MM.1S (cell line): ENCODE results near the gene FCN3.
A peak's percentile ranks its signal among the peaks of the same experiment; 100 is the strongest.

Experiments used
- DNase-seq: peaks from one replicate; pipeline ENCODE4 v3.0.0-alpha.2; 2015
- H2AFZ ChIP-seq: fragments of 300-600 bp; sonication (generic); 2 replicates; pipeline ENCODE4 v1.6.0; 2016; ENCODE audit warnings: antibody characterized with exemption, low read length
- H3F3A ChIP-seq: fragments of 300-600 bp; sonication (generic); 2 replicates; pipeline ENCODE4 v1.6.1; 2016; ENCODE audit warnings: mild to moderate bottlenecking, antibody characterized with exemption, low read length, moderate library complexity, mixed read lengths; ENCODE audit not compliant: insufficient read depth
- H3K27ac ChIP-seq: fragments of 300-600 bp; sonication (generic); 2 replicates; pipeline ENCODE4 v1.5.1; 2016; ENCODE audit warnings: mild to moderate bottlenecking, low read length
- H3K27me3 ChIP-seq: fragments of 300-600 bp; sonication (generic); replicated peaks from 2 replicates; pipeline ENCODE4 v1.6.0; 2016; ENCODE audit warnings: low read length; ENCODE audit not compliant: insufficient read depth
- H3K36me3 ChIP-seq: fragments of 300-600 bp; sonication (generic); replicated peaks from 2 replicates; pipeline ENCODE4 v1.6.1; 2016; ENCODE audit warnings: mild to moderate bottlenecking, low read length, mixed read lengths; ENCODE audit not compliant: insufficient read depth
- H3K4me1 ChIP-seq: fragments of 300-600 bp; sonication (generic); 2 replicates; pipeline ENCODE4 v1.6.1; 2016; ENCODE audit warnings: low read length, mixed read lengths
- H3K4me2 ChIP-seq: fragments of 300-600 bp; sonication (generic); 2 replicates; pipeline ENCODE4 v1.6.0; 2016; ENCODE audit warnings: low read depth, low read length
- H3K4me3 ChIP-seq: fragments of 300-600 bp; sonication (generic); 2 replicates; pipeline ENCODE4 v1.5.1; 2016; ENCODE audit warnings: low read length, mixed read lengths
- H3K79me2 ChIP-seq: fragments of 300-600 bp; sonication (generic); 2 replicates; pipeline ENCODE4 v1.6.1; 2016; ENCODE audit warnings: mixed run types, low read length, mixed read lengths
- H3K9ac ChIP-seq: fragments of 300-600 bp; sonication (generic); 2 replicates; pipeline ENCODE4 v1.6.1; 2016; ENCODE audit warnings: low read length, mixed read lengths
- H3K9me2 ChIP-seq: fragments of 300-600 bp; sonication (generic); replicated peaks from 2 replicates; pipeline ENCODE4 v1.6.1; 2016; ENCODE audit warnings: mild to moderate bottlenecking, low read length, mixed read lengths; ENCODE audit not compliant: insufficient read depth
- H3K9me3 ChIP-seq: fragments of 300-600 bp; sonication (generic); replicated peaks from 2 replicates; pipeline ENCODE4 v1.6.1; 2016; ENCODE audit warnings: mild to moderate bottlenecking, low read length, mixed read lengths; ENCODE audit not compliant: insufficient read depth
- H4K20me1 ChIP-seq: fragments of 300-600 bp; sonication (generic); 2 replicates; pipeline ENCODE4 v1.6.1; 2016; ENCODE audit warnings: mild to moderate bottlenecking, low read length, moderate library complexity, mixed read lengths; ENCODE audit not compliant: insufficient read depth
- EZH2 ChIP-seq: fragments of 300-600 bp; sonication (generic); optimal IDR thresholded peaks from 2 replicates; pipeline ENCODE3; 2017; ENCODE audit warnings: low read depth, mild to moderate bottlenecking, antibody characterized with exemption, low read length, mixed read lengths
- EZH2phosphoT487 ChIP-seq: fragments of 300-600 bp; sonication (generic); IDR thresholded peaks from 2 replicates; pipeline ENCODE4 v1.6.1; 2018; ENCODE audit warnings: antibody characterized with exemption, low read length
- TF ChIP-seq, protein P1 (sequence below): fragments of 300-600 bp; sonication (generic); IDR thresholded peaks from 2 replicates; pipeline ENCODE4 v1.5.1; 2016; ENCODE audit warnings: antibody characterized with exemption, low read length, mixed read lengths

Gene FCN3

DNA sequence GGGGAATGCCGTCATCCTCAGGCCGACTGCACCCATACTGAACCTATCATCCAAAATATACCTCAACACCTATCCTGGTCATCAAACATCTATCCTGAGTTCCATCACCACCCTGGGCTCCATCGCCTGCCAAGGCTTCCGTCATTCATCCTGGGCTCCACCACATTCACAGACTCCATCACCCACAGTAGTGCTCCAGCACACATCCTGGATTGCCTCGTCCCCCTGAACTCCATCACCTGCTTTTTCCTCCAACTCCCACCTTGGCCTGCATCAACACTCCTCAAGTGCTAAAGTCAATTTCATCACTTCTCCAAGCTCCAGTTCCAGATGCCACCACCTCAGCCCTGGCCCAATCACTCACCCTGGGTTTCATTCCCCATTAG is 15.7 kb downstream of the FCN3 start:
- no peak overlapping the region for H3K4me2 ChIP-seq
- peaks cover 17% of the 10 kb centered on the region for H3K27me3 ChIP-seq
- H3K9me3 ChIP-seq: no peaks in the 10 kb centered on the region
- no peaks in the 10 kb centered on the region for H4K20me1 ChIP-seq
- DNase-seq: no peak
- no peak for TF ChIP-seq EZH2phosphoT487
- TF ChIP-seq EZH2: no peak
- TF ChIP-seq, protein P1, sequence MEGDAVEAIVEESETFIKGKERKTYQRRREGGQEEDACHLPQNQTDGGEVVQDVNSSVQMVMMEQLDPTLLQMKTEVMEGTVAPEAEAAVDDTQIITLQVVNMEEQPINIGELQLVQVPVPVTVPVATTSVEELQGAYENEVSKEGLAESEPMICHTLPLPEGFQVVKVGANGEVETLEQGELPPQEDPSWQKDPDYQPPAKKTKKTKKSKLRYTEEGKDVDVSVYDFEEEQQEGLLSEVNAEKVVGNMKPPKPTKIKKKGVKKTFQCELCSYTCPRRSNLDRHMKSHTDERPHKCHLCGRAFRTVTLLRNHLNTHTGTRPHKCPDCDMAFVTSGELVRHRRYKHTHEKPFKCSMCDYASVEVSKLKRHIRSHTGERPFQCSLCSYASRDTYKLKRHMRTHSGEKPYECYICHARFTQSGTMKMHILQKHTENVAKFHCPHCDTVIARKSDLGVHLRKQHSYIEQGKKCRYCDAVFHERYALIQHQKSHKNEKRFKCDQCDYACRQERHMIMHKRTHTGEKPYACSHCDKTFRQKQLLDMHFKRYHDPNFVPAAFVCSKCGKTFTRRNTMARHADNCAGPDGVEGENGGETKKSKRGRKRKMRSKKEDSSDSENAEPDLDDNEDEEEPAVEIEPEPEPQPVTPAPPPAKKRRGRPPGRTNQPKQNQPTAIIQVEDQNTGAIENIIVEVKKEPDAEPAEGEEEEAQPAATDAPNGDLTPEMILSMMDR: no peak
- no peak overlapping the region for H3K4me3 ChIP-seq
- H3K9ac ChIP-seq: no peak overlapping the region
- H3K9me2 ChIP-seq: no peaks in the 10 kb centered on the region
- no peaks in the 10 kb centered on the region for H3F3A ChIP-seq
- H3K4me1 ChIP-seq: no peaks in the 10 kb centered on the region
- H2AFZ ChIP-seq: no peak overlapping the region
- H3K36me3 ChIP-seq: no peaks in the 10 kb centered on the region
- no peak overlapping the region for H3K27ac ChIP-seq
- no peaks in the 10 kb centered on the region for H3K79me2 ChIP-seq

DNA sequence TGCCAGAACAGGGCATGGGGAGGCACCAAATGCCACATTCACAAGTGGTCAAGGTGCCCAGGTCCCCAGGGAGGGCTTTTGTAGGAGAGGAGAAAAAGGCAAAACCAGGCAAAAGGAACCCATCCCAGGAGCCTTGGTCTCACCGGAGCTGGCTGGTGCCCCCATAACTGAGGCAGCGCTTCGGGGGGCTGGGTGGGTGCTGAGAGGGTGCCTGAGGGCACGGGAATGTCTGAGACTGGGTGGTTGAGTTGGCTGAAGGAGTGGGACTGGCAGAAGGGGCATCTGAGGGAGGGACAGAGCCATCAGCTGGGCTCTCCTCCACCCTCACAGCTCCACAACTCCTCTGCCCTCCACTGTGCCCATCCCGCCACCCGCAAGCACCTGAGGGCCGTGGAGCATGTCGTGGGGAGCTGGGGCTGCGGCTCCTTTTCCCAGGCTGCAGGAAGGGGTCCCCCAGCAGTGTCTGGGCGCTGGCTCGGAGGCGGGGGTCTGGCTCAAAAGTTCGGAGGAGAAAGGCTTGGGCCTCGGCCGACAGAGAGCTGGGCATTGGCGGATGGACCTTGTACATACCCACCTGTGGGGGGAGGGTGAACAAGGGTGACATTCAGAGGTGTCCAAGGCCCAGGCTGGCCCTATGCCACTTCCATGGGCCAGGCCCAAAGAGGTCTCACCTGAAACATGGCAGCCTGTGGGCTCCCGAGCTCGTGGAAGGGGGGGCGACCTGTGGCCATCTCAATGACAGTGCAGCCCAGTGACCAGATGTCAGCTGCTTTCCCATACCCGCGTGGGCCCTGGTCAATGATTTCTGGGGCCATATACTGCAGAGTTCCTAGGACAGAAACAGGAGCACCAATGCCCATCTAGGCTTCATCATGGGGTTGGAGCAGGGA is 16.3 kb downstream of the FCN3 start:
- Histone ChIP-seq H3K4me2 (peak overlapping the region; percentile 93; the same call in 1 of the 2 replicates), H3K36me3 (no peaks in the 10 kb centered on the region), H3K27me3 (peaks cover 17% of the 10 kb centered on the region), H4K20me1 (no peaks in the 10 kb centered on the region), H3K27ac (no peak overlapping the region), H3F3A (no peaks in the 10 kb centered on the region), H3K4me1 (no peaks in the 10 kb centered on the region), H3K9me2 (no peaks in the 10 kb centered on the region), H3K79me2 (no peaks in the 10 kb centered on the region), H2AFZ (peak overlapping the region; percentile 22; the same call in 1 of the 2 replicates), H3K9me3 (no peaks in the 10 kb centered on the region), H3K4me3 (no peak overlapping the region), H3K9ac (no peak overlapping the region)
- TF ChIP-seq, protein P1: no peak
- TF ChIP-seq EZH2phosphoT487 (no peak), EZH2 (no peak)
- no peak for DNase-seq

DNA sequence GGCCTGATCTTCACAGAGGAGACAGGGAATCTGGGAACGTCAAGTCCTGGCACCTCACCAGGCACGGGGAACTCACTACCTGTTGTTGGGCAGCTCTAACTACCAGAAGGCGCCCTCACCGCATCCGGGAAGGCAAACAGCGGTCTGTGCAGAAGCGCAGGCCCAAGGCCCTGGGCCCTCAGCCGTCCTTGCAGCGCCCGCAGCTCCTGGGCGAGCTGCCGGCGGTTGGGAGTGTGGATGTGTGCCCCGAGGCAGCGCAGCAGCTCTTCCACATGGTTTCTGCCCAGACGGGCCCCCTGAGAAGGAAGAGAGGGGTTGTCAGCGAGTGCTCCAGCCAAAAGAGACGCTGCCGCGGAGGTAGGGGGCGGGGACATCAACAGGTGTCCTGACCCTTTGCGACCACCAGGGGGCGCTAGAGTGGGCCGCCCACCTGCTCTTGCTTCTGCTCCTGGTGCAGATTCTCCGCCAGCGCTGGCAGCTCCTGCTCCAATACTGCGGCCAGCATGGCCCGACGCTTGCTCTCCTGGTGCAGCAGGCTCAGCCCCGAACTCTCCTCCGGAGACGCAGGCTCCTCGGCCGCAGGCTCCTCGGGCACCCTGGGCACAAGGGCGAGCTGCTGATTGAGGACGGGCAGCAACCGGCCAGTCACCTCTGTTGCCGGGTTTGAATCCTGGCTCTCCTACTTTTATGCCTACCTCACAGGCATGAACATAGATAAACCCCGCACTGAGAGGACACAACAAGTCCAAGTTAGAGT is 17.2 kb downstream of the FCN3 start:
- H3F3A ChIP-seq: no peaks in the 10 kb centered on the region

More for the DNA sequence above, 17.2 kb downstream of the FCN3 start:
- Histone ChIP-seq H3K9me2 (no peaks in the 10 kb centered on the region), H3K79me2 (no peaks in the 10 kb centered on the region), H2AFZ (peak overlapping the region; percentile 95), H3K4me3 (peak overlapping the region; percentile 58), H3K4me2 (peak overlapping the region; percentile 93), H3K27ac (no peak overlapping the region), H3K36me3 (no peaks in the 10 kb centered on the region), H3K27me3 (peaks cover 17% of the 10 kb centered on the region), H3K9me3 (no peaks in the 10 kb centered on the region), H4K20me1 (no peaks in the 10 kb centered on the region), H3K4me1 (no peaks in the 10 kb centered on the region), H3K9ac (0 out of 2 replicates have a peak overlapping the region, but pooled peaks have one; percentile 22)
- no peak for TF ChIP-seq EZH2phosphoT487
- TF ChIP-seq, protein P1: peak; percentile 94
- DNase-seq: peak; percentile 64
